ENCODE results near the gene PDCD10. TPM values are rescaled to one million over a fixed set of nuclear protein-coding genes. Genes with fewer than 3 reads are reported as not detected.
A peak's percentile ranks its signal among the peaks of the same experiment; 100 is the strongest.

The PDCD10 gene
- total RNA-seq, 1 donor from 2014 or later, result 31.2 TPM

DNA sequence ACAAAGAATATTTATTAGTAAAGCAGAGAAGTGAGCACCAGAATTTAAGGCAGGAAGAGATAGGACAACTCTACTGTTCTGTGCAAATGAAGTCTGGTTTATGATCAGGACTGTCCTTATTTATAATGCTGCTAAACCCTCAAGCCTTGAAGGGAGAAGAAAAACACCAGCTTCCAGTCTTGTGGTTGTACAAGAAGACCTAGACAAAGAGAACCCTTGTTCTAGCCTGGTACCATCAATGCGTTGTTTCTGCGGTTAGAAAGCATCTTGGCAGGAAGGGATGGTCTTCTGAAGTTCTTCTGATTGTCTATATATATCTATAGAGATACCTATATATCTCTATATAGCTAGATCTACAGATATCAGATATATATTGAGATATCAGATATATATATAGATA, 33.8 kb downstream of the PDCD10 start:
- no peak for DNase-seq (ENCODE audit: missing footprints)
- ATAC-seq, result no peak
- intact Hi-C loops (cut with DNase I), result no loop called here

DNA sequence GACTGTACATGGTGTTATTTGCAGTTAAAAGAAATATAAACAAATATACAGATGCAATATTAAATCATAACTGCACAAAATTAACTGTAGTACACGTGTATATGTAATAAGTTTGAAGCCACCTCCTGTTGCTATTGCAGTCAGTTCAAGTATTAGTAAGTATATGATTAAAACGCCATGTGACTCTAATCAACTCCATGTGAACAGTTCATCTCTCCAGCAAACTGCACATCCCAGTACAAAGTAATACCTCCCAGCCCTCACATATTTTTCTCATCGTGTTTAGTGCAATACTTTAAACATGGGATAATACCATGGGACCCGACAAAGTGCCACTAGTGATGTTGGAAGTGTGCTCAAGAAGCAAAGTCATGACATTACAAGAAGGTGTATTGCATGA, 34.6 kb downstream of the PDCD10 start:
- DNase-seq (ENCODE audit: missing footprints) (no peak), ATAC-seq (no peak)
- intact Hi-C loops (cut with DNase I), result no loop called here

DNA sequence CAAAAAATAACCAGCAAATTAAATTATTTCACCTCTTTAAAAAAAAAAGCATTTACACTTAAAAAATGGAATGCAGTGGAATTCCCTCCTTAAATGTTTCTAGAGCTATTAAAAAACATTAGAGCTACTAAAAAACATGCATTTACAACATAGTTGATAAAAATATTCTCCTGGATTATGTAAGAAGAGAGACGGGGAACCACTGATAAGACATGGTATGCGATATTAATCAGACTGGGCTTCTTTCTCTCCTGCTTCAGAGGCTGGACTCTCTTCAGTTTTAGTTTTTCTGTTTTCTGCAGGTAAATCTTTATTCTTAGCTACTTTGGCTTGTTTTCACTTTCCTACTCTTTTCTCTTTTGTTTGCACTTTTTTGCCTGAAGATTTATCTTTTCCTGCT, 40.6 kb downstream of the PDCD10 start:
- intact Hi-C loops (cut with DNase I), result no loop called here
- ATAC-seq (no peak), DNase-seq (ENCODE audit: missing footprints) (no peak)

DNA sequence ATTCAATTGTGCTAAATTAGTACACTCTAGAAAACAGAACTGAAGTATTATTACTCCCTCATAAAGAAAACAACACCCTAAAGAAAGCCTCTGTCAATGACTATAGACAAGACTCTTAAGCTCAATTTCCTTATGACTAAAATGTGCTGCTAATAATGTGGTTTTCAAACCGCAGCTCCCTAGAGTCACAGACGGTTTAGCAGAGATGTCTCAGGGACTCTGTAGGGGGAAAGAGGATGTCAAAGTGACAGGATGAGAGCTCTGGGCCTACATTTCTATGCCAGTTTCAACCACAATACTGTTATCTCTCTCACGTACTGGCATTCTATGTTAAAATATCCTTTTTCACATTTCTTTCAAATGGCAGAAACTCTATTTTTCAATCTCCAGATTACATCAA, 43.3 kb downstream of the PDCD10 start:
- DNase-seq (ENCODE audit: missing footprints) (no peak), ATAC-seq (no peak)
- intact Hi-C loops (cut with DNase I), result no loop called here

DNA sequence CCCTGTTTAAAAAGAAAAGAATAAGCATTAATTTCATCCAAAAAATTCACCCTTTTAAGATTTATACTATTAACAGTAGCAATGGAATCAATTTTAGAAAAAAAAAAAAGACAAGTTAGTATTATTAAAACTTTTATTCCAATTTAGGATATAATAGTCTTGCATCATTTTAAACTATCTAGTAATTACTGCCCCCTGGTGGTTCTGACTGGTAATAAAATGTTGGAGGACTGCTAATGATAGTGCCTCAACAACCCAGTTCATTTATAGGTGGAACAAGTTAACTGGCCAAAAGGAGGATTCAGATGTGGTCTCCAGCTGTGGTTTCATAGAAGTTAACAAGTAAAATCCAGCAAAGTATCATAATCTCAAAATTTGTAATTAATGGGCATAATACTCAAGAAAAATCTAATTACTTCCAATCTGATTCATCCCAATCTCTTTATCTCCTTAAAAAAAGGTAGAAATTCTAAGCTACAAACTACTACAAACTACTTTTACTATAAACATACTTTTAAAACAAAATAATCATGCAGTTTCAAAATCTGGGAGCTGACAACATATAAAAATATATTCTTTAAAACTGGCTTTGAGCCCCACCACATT, 50.2 kb downstream of the PDCD10 start:
- intact Hi-C loops (cut with DNase I), result loop anchor here (10.0 kb wide), 1 partner anchor 280 kb away; no protein-coding TSS in a partner anchor
- no peak for ATAC-seq
- no peak for DNase-seq (ENCODE audit: missing footprints)

DNA sequence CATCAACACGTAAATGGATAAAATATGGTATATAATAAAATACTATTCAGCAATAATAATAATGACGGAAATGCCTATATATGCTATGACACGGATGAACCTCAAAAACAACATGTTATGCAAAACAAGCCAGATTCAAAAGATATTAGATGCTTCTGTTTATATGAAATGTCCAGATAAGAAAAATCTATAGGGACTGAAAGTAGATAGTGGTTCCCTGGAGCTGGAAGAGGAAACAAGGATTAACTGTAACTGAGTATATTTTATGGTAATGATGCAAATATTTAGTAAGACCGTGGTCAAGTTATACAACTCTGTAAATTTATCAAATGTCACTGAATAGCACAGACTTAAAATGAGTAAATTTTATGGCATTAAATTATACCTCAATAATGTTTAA, 55.2 kb downstream of the PDCD10 start:
- no peak for ATAC-seq
- intact Hi-C loops (cut with DNase I), result no loop called here
- DNase-seq (ENCODE audit: missing footprints), result no peak

DNA sequence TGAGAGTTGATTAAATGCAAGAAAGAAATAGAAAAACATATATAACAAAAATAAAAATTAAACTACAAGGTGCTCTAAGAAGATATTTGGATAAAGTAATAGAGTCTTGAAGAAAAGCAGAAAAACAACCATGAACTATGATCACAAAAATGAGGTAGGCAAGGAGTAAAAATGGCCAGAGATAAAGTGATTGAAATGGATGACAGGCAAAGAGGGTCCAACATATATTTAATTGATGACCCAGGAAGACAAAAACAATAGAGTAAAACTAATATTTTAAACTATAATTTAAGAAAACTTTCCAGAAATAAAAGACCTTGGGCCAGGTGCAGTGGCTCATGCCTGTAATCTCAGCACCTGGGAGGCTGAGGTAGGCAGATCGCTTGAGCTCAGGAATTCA, 58.8 kb downstream of the PDCD10 start:
- ATAC-seq (no peak), DNase-seq (ENCODE audit: missing footprints) (no peak)
- intact Hi-C loops (cut with DNase I), result no loop called here

DNA sequence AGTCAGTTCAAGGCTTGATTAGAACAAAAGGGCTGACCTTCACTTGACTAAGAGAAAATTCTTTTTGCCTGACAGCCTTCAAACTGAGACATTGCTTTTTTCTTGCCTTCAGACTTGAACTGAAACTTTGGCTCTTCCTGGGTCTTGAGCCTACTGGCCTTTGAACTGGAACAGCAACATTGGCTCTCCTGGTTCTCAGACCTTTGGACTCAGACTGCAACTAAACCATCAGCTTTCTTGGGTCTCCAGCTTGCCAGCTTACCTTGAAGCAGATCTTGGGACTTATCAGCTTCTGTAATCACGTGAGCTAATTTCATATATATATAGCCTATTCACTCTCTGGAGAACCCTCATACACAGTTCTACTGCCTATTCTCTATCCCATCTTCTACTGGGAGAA, 61.5 kb downstream of the PDCD10 start:
- DNase-seq (ENCODE audit: missing footprints) (no peak), ATAC-seq (no peak)
- intact Hi-C loops (cut with DNase I), result no loop called here

DNA sequence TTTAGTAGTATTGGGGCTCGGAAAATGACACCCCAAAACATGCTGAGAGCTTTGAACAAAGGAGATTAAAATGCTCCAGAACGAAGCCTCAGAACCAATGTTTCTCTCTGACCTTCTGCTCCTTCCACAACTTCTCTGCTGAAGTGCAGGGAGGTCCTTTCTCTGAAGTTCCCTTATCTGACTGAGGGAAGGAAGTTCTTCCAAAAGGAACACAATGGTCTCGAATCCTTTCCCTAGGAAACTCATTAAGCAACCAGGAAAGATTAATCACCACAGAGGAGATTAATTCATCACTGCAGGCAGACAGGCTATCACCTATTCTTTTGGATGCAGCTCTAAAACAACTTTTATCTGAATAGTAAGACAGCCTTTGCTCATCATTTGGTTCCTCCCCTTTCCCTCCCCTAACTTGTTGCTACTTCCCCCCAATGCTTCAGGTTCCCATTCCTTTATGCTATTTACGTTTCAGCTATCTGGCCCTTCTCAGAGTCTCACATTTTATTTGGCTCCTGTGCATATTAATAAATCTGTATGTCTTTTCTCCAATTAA, 62.7 kb downstream of the PDCD10 start:
- ATAC-seq (no peak), DNase-seq (ENCODE audit: missing footprints) (no peak)
- intact Hi-C loops (cut with DNase I), result no loop called here

DNA sequence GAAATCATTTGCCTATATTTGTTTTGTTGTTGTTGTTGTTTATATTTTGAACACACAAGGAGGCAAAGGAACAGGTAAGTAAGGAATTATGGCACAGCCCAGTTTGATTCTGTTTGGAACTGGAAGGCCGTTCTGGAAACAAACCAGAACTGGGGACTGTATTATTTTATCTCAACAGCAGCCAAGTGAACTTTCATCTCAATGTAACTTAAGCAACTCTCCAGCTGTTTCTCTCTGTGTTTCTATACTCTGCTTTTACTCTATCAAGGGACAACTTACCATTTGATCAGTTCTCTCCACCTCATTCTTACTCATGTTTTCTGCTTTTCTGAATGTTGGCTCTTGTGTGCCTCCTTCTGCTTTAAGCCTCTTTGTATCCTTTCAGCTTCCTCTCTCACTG, 65.0 kb downstream of the PDCD10 start:
- intact Hi-C loops (cut with DNase I), result no loop called here
- no peak for ATAC-seq

DNA sequence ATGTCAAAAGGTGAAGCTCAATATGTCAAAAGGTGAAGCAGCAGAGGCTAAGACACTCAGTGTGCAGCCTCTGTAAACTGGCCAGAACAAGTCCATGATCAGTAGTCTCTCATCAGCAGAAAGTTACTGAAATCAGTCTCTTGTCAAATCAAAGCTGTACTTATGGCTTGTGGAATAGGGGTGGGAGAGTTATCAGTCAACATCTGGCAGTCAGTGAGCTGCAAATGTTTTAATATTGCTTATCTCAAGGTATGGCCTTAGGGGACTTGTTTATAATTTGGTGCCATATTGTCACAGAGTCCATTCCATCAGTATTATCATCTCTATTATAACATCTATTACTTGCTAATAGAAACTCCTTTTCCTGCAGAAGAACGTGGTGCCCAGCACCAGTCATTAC, 66.0 kb downstream of the PDCD10 start:
- intact Hi-C loops (cut with DNase I), result no loop called here
- ATAC-seq (no peak), DNase-seq (ENCODE audit: missing footprints) (no peak)

More for the DNA sequence above, 65.0 kb downstream of the PDCD10 start:
- no peak for DNase-seq (ENCODE audit: missing footprints)

DNA sequence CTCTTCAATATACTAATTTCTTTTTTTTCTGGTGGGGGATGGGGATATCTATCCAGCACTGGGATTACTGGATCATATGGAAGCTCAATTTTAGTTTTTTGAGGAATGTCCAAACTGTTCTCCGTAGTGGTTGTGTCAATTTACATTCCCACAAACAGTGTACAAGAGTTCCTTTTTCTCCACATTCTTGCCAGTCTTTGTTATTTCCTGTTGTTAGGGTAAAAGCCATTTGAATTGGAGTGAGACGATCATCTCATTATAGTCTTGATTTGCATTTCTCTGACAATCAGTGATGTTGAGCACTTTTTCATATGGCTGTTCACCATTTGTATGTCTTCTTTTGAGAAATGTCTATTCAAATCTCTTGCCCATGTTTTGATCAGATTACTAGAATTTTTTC, 68.1 kb downstream of the PDCD10 start:
- ATAC-seq (no peak), DNase-seq (ENCODE audit: missing footprints) (no peak)
- intact Hi-C loops (cut with DNase I), result no loop called here

DNA sequence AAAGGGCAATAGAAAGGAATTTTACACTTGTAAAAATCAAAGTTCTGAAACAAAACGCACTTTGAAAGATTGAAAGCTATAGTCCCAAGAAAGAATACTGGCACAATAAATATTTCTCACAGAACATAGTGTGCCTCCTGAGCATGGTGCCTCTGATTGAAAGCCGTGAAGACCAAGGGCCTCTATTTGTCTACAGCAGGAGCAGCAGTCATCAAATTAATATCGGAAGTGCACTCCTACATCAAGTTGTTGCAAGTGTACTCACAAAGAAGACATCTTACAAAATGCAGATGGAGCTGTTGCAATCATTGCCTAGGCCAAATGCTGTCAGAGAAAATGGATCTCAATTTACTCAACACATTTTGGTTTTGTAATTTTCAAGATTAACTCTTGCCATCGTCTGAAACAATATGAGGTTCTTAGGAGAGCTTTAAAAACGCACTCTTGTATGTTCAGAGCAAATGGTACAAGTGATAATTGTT, 71.7 kb downstream of the PDCD10 start:
- intact Hi-C loops (cut with DNase I), result no loop called here
- ATAC-seq (no peak), DNase-seq (ENCODE audit: missing footprints) (no peak)

DNA sequence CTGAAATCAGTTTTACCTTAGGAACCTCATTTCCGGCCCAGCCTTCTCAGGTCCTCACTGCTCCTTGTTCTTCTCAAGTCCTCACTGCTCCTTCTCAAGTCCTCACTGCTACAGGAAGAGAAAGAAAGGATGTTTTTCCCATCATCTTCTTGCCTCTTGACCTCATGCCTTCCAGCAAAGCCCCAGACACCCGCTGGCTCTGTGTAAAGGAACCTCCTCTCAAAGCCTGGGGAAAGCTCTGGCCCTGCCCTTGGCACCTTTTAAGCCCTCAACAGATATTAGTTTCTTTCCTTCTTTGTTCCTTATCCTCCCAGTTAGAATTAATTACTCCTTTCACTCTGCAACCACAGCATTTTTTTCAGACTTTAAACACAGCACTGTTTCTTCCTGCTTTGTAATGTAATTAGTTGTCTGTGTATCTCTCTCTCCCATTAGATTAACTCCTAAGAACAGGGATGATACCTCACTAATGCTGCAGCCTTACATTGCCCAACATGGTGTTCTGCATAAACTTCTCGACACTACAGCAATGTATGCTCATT, 76.9 kb downstream of the PDCD10 start:
- ATAC-seq (no peak), DNase-seq (ENCODE audit: missing footprints) (no peak)

DNA sequence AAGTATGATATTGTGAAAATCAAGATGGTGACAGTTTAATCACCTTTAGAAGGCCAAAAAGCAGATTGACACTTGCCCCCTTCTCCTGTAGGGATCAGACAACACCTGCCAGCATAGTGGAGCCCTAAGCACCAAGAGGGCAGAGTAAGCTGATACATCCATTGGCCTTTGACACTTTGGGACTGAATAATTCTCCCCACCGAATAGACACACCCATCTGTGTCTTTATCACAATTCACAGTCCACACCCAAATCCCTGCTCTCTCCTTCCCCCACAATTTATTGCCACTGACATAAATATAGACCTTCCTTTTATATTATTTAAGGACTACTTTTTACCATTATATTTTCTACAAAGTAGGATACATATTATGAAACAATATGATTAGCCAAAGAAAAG, 77.9 kb downstream of the PDCD10 start:
- intact Hi-C loops (cut with DNase I), result no loop called here
- ATAC-seq (no peak), DNase-seq (ENCODE audit: missing footprints) (no peak)

More for the DNA sequence above, 76.9 kb downstream of the PDCD10 start:
- intact Hi-C loops (cut with DNase I), result no loop called here

DNA sequence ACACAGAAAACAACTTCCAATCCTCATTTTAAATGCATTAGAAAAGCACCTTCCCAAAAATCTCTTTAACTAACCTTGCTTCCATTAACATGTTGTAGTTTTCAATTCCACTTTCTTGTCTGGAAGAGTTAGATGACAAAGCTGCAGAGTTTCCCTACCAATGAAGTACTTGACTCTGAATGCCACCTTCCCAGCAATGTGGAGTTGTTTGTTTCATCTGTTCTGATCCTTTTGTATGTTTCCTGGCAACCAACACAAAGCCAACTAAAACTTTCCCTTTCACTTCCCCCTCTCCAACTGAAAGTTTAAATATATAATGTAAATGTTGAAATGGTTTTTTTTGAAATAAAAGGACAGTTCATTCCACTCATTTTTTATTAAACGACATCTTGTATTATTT, 80.9 kb downstream of the PDCD10 start, which contains the start of gene WDR49:
Gene WDR49, minus strand, starts transcription at position 183 of the 400 bp plus-strand sequence. CDS start 517 bp downstream, outside the sequence.
- ATAC-seq (peak; percentile 73), DNase-seq (ENCODE audit: missing footprints) (no peak)
- intact Hi-C loops (cut with DNase I), result no loop called here

DNA sequence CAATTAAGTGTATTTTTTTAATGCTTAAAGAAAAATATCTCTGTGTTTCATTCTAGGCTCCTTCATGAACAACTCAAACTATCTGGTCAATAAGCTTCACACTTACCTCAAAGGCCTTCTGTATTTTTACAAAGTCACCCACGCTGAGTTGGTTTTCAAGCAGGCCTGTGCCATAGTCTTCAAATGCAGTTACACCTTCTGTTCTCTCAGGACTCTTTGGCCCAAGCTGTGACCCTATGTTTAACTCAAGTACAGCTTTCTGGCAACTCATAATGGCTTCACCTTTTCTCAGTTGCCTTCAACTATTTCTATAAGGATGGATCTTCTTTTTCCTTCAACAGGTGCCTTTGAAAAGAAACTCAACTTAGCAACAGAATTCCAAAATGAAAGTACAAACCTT, 81.5 kb downstream of the PDCD10 start:
- ATAC-seq, result no peak
- intact Hi-C loops (cut with DNase I), result no loop called here
- DNase-seq (ENCODE audit: missing footprints), result no peak

DNA sequence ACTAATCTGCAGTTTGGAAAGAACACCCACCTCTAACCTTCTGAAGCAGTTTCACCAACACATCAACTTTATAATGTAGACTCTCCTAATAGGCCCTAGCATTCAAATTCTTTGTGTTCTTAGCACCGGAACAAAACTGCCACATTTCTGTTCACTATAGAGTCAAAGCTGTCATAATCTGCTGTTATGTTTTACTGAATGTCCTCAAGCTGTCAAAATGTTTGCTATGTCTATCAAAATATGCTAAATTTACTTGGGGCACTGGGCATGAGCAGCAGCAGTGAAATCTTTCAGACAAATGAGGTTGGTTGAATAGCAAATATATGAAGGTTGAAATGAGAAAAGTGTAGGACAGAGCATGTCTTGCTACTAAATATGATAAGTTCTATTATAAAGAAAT, 82.9 kb downstream of the PDCD10 start:
- ATAC-seq (no peak), DNase-seq (ENCODE audit: missing footprints) (no peak)
- intact Hi-C loops (cut with DNase I), result no loop called here

DNA sequence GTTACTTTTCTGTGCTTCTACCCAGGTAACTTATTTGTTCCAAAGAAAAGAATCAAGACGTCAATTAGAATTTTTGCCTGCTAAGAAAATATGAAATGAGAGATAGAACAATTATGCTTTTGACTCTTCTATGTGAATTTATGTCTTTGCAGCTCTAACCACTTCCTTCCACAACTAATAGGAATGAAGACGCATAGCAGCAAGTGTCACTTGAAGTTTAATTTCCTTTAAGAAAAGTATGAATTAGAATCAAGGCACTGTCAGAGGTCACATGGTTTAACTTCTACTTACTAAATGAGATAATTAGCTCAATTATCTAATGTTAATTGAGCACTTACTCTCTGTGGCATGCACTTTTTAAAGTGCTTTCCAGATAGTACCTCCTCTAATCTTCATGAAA, 84.2 kb downstream of the PDCD10 start:
- intact Hi-C loops (cut with DNase I), result no loop called here
- ATAC-seq, result no peak
- DNase-seq (ENCODE audit: missing footprints), result no peak

DNA sequence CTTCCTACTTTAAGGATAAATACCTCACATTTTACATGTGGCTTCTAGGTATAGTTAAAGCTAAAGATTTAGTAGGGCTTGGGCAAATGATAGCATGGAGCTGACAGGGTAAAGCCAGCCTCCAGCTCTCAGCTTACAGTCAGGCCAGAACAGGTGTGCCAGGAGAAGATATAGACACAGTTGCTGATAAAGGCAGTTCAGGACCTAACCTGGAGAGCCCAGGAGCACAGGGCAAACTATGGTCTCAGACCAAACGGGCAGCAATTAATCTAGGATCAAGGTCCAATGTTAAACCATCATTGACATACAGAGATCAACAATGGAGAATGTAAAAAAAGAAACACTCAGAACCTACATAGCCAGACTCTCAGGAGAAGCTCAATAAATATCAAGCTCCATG, 84.9 kb downstream of the PDCD10 start:
- ATAC-seq, result no peak
- intact Hi-C loops (cut with DNase I), result no loop called here

DNA sequence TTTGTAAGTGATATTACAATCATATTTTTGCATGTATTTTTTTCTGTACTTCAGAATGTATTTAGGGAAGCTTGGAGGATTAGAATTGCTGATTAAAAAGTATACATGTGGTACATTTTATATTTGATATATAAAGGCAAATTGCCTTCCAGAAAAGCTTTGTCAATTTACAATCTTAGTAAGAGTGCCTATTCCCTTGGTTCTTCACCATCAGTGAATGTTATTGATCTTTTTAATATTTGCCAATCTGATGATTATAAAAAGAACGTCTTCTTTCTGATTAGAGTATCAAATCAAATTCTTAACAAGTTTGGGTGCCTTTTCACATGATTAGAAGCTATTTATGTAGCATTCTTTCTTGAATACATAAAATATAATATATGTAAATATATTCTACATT, 90.1 kb downstream of the PDCD10 start:
- intact Hi-C loops (cut with DNase I), result no loop called here
- ATAC-seq (no peak), DNase-seq (ENCODE audit: missing footprints) (no peak)

More for the DNA sequence above, 84.9 kb downstream of the PDCD10 start:
- DNase-seq (ENCODE audit: missing footprints), result no peak
